Fibroblast of the aortic adventitia (primary cell): ENCODE data around the gene MRPL39. TPM values are rescaled to one million over a fixed set of nuclear protein-coding genes. Genes with fewer than 3 reads are reported as not detected.
"Not testable (repeated sequence)": the region's sequence is repeated elsewhere in the genome, so short reads cannot be mapped to it uniquely, and the experiment has no call there.

Source experiments
- DNase-seq: peaks from one replicate; pipeline ENCODE4 v3.0.0-alpha.2; 2010; ENCODE audit warnings: low read depth
- H3K4me3 ChIP-seq: 2 replicates; pipeline ENCODE4 v1.5.1; 2011; ENCODE audit warnings: low read depth, mild to moderate bottlenecking, control low read depth, low read length, moderate library complexity
- total RNA-seq: library from RNA; depleted of rRNA; stranded (reverse); fragments of >200 nt; gene quantifications from 2 replicates; pipeline ENCODE4 v1.2.3, GENCODE V29; 2012; ENCODE audit warnings: low replicate concordance
- TF ChIP-seq, protein P1 (sequence below): IDR thresholded peaks from 2 replicates; pipeline ENCODE4 v1.5.1; 2011; ENCODE audit warnings: mild to moderate bottlenecking, low read length, control low read depth, inconsistent platforms; ENCODE audit not compliant: insufficient read depth

The MRPL39 gene
- total RNA-seq, 1 donor: 36.1 TPM

DNA sequence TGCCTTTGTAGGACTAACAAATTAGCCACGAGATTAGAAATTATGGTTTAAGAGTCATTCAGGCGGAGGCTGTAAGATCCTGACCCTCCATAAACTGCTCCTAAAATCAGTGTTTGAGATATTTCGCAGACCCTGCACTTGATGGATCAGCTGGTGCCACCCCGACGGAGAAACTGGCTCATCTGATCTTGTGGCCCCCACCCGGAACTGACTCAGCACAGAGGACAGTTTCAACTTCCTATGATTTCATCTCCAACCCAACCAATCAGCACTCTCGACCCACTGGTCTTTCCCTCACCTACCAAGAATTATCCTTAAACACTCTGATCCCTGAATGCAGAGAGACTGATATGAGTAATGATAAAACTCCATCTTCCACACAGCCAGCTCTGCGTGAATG lies 28.0 kb upstream of the MRPL39 start:
- TF ChIP-seq, protein P1, sequence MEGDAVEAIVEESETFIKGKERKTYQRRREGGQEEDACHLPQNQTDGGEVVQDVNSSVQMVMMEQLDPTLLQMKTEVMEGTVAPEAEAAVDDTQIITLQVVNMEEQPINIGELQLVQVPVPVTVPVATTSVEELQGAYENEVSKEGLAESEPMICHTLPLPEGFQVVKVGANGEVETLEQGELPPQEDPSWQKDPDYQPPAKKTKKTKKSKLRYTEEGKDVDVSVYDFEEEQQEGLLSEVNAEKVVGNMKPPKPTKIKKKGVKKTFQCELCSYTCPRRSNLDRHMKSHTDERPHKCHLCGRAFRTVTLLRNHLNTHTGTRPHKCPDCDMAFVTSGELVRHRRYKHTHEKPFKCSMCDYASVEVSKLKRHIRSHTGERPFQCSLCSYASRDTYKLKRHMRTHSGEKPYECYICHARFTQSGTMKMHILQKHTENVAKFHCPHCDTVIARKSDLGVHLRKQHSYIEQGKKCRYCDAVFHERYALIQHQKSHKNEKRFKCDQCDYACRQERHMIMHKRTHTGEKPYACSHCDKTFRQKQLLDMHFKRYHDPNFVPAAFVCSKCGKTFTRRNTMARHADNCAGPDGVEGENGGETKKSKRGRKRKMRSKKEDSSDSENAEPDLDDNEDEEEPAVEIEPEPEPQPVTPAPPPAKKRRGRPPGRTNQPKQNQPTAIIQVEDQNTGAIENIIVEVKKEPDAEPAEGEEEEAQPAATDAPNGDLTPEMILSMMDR: no peak
- DNase-seq: no peak
- H3K4me3 ChIP-seq: no peak overlapping the region

GRCh38 chr21:25632296-25632695 lies 25.0 kb upstream of the MRPL39 start:
- TF ChIP-seq, protein P1: no peak
- no peak for DNase-seq
- no peak overlapping the region for H3K4me3 ChIP-seq

GRCh38 chr21:25626757-25627156 lies 19.5 kb upstream of the MRPL39 start:
- no peak overlapping the region for H3K4me3 ChIP-seq
- TF ChIP-seq, protein P1: no peak

DNA sequence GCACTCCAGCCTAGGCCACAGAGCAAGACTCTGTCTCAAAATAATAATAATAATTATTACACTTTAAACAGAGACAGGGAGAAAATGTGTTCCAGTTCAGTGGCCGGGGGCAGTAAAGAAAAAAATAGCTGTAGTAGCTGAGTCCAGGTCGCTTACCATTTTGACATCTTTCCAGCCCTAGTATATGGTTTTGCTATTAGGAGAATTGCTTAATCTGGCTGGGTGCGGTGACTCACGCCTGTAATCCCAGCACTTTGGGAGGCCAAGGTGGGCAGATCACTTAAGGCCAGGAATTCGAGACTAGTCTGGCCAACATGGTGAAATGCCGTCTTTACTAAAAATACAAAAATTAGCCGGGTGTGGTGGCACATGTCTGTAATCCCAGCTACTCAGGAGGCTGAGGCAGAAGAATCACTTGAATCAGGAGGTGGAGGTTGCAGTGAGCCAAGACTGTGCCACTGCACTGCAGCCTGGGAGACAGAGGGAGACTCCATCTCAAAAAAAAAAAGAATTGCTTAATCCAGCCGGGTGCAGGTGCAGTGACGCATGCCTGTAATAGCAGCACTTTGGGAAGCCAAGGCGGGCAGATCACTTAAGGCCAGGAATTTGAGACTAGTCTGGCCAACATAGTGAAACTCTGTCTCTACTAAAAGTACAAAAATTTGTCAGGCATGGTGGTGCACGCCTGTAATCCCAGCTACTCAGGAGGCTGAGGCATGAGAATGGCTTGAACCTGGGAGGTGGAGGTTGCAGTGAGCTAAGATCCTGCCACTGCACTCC lies 18.7 kb upstream of the MRPL39 start:
- DNase-seq, H3K4me3 ChIP-seq: not testable (repeated sequence)

More at GRCh38 chr21:25626757-25627156, 19.5 kb upstream of the MRPL39 start:
- no peak for DNase-seq

- TF ChIP-seq, protein P1: no peak
- no peak overlapping the region for H3K4me3 ChIP-seq
- no peak for DNase-seq
Observed at GRCh38 chr21:25625036-25625435, 17.8 kb upstream of the MRPL39 start.

DNA sequence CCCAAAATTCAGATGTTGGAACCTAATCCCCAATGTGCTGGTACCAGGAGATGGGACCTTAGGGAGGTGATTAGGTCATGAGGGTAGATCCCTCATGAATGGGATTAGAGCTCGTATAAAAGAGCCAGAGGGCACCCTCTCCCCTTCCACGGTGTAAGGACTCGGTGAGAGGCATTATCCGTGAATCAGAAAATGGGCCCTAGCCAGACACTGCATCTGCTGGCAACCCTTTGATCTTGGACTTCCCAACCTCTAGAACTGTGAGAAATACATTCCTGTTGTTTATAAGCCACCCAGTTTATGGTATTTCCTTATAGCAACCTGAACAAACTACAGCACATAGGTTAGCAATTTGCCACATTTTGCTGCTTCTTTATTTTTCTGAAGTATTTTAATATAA lies 17.2 kb upstream of the MRPL39 start:
- DNase-seq: no peak
- no peak overlapping the region for H3K4me3 ChIP-seq
- TF ChIP-seq, protein P1: no peak

GRCh38 chr21:25619198-25619597 lies 11.9 kb upstream of the MRPL39 start:
- TF ChIP-seq, protein P1: no peak
- no peak overlapping the region for H3K4me3 ChIP-seq
- no peak for DNase-seq
